AG09319 (cell line): ENCODE data around the gene RASAL3.

Source experiments
- DNase-seq: peaks from one replicate; pipeline ENCODE4 v3.0.0-alpha.2; 2010; ENCODE audit warnings: low read depth; ENCODE audit errors: extremely low read depth
- CTCF ChIP-seq: IDR thresholded peaks from 2 replicates; pipeline ENCODE4 v1.5.1; 2011; ENCODE audit warnings: low read depth, mild to moderate bottlenecking, inconsistent platforms, low read length, moderate library complexity

Gene RASAL3

GRCh38 chr19:15424692-15425272 lies 39.6 kb downstream of the RASAL3 start:
- no peak for TF ChIP-seq CTCF
- DNase-seq: no peak

- TF ChIP-seq CTCF: no peak
- DNase-seq: no peak
Measured at GRCh38 chr19:15424121-15424520, 40.2 kb downstream of the RASAL3 start.

GRCh38 chr19:15423130-15423529 lies 41.2 kb downstream of the RASAL3 start:
- TF ChIP-seq CTCF: no peak

DNA sequence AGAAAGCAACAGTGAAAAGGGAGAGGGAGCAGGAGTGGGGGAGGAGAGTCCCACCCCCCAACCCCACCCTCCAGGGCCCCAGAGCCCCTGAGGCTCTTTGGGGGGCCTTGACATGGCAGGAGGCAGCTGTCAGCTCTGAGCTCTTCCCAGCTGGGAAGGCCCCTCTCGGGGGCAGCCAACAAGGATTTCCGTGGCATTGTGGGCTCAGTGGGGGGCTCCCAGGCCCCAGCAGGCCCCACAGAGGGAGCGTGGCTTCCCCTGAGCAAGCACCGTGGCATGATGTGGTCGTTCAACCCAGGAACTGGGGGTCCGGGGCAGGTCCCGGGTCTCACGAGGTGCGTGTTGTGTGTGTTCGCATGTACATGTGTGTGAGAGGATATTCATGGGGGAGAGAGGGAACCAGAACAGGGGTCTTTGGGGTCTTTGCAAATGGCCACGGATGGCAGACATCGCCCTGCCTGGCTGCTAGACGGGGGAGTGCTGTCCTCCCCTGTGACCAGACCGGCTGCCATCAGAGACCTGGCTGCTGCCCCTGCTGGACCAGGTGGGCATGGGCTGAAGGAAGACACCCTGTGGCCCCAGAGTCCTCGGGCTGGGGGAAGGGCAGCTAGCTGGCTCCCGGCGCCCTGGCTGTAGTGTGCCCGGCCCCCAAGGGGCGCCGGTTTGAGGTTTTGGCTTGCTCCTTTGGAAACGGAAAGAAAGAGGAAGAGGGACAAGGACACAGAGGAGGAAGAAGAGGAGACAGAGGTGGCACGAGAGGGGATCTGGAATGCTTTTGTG lies 41.9 kb downstream of the RASAL3 start:
- no peak for TF ChIP-seq CTCF
- no peak for DNase-seq

More at GRCh38 chr19:15423130-15423529, 41.2 kb downstream of the RASAL3 start:
- DNase-seq: no peak

- no peak for DNase-seq
- no peak for TF ChIP-seq CTCF
Measured at GRCh38 chr19:15421721-15422260, 42.6 kb downstream of the RASAL3 start.

DNA sequence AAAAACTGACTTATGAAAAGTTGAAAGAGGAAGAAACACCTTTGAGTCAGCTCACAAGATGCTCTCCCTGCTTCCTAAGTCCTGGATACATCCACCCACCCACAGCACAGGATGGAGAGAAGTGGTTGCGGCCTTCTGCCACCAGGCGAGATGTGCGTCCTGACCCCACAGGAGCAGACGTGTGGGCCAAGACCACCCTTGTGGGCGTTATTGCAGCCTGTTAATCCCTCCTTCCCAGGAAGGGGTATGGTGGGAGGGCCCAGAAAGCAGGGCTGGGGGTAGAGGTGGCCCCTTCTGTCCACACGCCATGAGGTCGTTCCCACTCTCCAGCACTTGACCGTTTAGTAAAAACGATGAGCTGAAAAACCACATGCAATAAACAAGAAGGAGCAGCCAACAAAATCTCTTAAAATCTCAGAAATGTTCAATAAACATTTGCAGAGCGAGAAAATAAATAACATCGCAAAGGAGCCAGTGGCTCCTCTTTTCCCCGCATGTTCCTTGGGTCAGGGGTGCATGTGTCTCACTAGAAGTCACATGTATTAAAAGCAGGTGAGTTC lies 43.1 kb downstream of the RASAL3 start:
- no peak for DNase-seq
- TF ChIP-seq CTCF: no peak
